Stimulated activated naive CD4-positive, alpha-beta T cell treated with Interleukin-2 at 50 U/mL for 16 hours (primary cell): Measurements from ENCODE around the gene MANBA.
"Not testable (repeated sequence)": the region's sequence is repeated elsewhere in the genome, so short reads cannot be mapped to it uniquely, and the experiment has no call there.

Experiments used
- DNase-seq: peaks from one replicate; lab custom pipeline; 2025; lab: John Stamatoyannopoulos, UW

The MANBA gene

GRCh38 chr4:102761906-102762305, 1.1 kb upstream of the MANBA start:
- no peak for DNase-seq

- no peak for DNase-seq
These were observed 531 bp upstream of the MANBA start for GRCh38 chr4:102761296-102761701.

- no peak for DNase-seq
These were observed 730 bp downstream of the MANBA start for GRCh38 chr4:102759831-102760644.

GRCh38 chr4:102758241-102759160, 2.3 kb downstream of the MANBA start:
- no peak for DNase-seq

- no peak for DNase-seq
These were observed 3.1 kb downstream of the MANBA start for GRCh38 chr4:102757681-102758080.

GRCh38 chr4:102754044-102754443, 6.7 kb downstream of the MANBA start:
- DNase-seq = no peak

- DNase-seq = no peak
These were observed 8.8 kb downstream of the MANBA start for GRCh38 chr4:102751941-102752340.

GRCh38 chr4:102743352-102743751, 17.4 kb downstream of the MANBA start:
- not testable (repeated sequence) for DNase-seq

GRCh38 chr4:102738802-102739201, 22.0 kb downstream of the MANBA start:
- not testable (repeated sequence) for DNase-seq

GRCh38 chr4:102736636-102737549, 23.9 kb downstream of the MANBA start:
- DNase-seq = no peak

GRCh38 chr4:102735582-102735981, 25.2 kb downstream of the MANBA start:
- DNase-seq = no peak

- DNase-seq = no peak
These were observed 26.0 kb downstream of the MANBA start for GRCh38 chr4:102734591-102735385.

- DNase-seq = no peak
These were observed 26.7 kb downstream of the MANBA start for GRCh38 chr4:102734116-102734515.

- DNase-seq = no peak
These were observed 27.7 kb downstream of the MANBA start for GRCh38 chr4:102733084-102733483.

- no peak for DNase-seq
These were observed 28.1 kb downstream of the MANBA start for GRCh38 chr4:102732678-102733077.

- no peak for DNase-seq
These were observed 29.7 kb downstream of the MANBA start for GRCh38 chr4:102730968-102731533.

GRCh38 chr4:102729486-102729885, 31.3 kb downstream of the MANBA start:
- not testable (repeated sequence) for DNase-seq

GRCh38 chr4:102726919-102727318, 33.8 kb downstream of the MANBA start:
- DNase-seq = not testable (repeated sequence)

- DNase-seq = no peak
These were observed 34.7 kb downstream of the MANBA start for GRCh38 chr4:102726068-102726467.

- DNase-seq = no peak
These were observed 35.5 kb downstream of the MANBA start for GRCh38 chr4:102725229-102725628.

- no peak for DNase-seq
These were observed 37.3 kb downstream of the MANBA start for GRCh38 chr4:102723511-102723910.
